Astrocyte of the spinal cord (primary cell): Measurements from ENCODE around the gene IFT80.

ENCODE experiments used
- DNase-seq: peaks from one replicate; pipeline ENCODE4 v3.0.0; 2011; ENCODE audit warnings: low read depth, low spot score
- H3K4me3 ChIP-seq: 2 replicates; pipeline ENCODE4 v1.5.1; 2011; ENCODE audit warnings: low read depth, mild to moderate bottlenecking, low read length, moderate library complexity
- in situ Hi-C: cut with HindIII; loops from 2 replicates; pipeline ENCODE4 v1.10.0; 2017; ENCODE audit warnings: low sequenced_read_pairs
- TF ChIP-seq, protein P1 (sequence below): IDR thresholded peaks from 2 replicates; pipeline ENCODE4 v1.5.1; 2012; ENCODE audit warnings: low read depth, mild to moderate bottlenecking, low read length, inconsistent platforms

Gene IFT80

GRCh38 chr3:160319322-160319721, 79.7 kb downstream of the IFT80 start:
- TF ChIP-seq, protein P1, sequence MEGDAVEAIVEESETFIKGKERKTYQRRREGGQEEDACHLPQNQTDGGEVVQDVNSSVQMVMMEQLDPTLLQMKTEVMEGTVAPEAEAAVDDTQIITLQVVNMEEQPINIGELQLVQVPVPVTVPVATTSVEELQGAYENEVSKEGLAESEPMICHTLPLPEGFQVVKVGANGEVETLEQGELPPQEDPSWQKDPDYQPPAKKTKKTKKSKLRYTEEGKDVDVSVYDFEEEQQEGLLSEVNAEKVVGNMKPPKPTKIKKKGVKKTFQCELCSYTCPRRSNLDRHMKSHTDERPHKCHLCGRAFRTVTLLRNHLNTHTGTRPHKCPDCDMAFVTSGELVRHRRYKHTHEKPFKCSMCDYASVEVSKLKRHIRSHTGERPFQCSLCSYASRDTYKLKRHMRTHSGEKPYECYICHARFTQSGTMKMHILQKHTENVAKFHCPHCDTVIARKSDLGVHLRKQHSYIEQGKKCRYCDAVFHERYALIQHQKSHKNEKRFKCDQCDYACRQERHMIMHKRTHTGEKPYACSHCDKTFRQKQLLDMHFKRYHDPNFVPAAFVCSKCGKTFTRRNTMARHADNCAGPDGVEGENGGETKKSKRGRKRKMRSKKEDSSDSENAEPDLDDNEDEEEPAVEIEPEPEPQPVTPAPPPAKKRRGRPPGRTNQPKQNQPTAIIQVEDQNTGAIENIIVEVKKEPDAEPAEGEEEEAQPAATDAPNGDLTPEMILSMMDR: no peak
- in situ Hi-C loops: no loop called here
- H3K4me3 ChIP-seq: no peak overlapping the region
- DNase-seq: no peak

DNA sequence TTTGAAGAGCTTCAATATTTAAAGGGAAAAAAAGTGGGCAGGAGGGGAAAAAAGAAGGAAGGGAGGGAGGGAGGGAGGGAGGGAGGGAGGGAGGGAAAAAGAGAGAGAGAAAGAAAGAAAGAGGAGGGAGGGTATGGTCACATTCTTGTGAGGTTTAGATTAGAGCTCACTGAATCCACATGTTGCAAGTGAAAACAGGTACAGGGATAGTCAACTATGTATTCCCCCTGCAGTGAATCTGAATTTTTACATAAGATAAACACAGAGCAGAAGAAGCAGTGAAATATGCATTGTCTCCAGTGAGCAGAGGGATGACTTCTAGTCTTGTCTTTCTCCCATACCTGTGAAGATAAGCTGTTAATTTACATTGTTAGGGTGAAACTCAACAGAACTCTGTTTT, 84.0 kb downstream of the IFT80 start:
- TF ChIP-seq, protein P1: no peak
- no peak overlapping the region for H3K4me3 ChIP-seq
- in situ Hi-C loops: no loop called here
- no peak for DNase-seq

DNA sequence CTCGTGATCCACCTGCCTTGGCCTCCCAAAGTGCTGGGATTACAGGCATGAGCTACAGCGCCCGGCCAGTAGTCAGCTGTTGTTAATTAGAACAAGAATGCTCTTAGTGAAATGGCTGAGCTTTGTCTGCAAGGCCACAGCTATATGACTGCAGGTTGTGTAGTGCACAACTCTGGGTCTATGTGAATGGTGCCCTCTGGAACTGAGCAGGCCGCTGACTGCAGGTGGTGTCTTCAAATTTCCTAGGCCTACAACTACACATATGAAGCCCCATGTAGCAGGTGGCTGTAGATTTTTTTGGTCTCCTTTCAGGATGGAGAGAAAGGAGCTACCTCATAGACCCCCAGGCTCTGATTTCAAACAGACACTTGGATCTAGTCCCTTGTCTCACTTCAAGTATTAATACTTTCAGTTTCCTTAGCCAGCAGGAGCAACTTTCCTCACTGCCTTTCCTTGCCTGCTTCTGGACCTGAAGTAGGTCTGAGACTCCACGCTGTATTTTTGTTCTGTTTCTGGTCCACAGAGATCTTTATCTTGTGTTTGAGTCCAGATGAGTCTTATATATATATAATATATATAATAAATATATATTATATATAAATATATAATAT, 86.9 kb downstream of the IFT80 start:
- in situ Hi-C loops: no loop called here
- DNase-seq: no peak
- no peak overlapping the region for H3K4me3 ChIP-seq
- TF ChIP-seq, protein P1: no peak

GRCh38 chr3:160302806-160303205, 96.2 kb downstream of the IFT80 start:
- no peak for DNase-seq
- in situ Hi-C loops: no loop called here
- H3K4me3 ChIP-seq: no peak overlapping the region
- TF ChIP-seq, protein P1: no peak

- peak; percentile 8 for DNase-seq
- in situ Hi-C loops: no loop called here
- TF ChIP-seq, protein P1: no peak
- no peak overlapping the region for H3K4me3 ChIP-seq
Measured at GRCh38 chr3:160296591-160296990, 102.4 kb downstream of the IFT80 start.

DNA sequence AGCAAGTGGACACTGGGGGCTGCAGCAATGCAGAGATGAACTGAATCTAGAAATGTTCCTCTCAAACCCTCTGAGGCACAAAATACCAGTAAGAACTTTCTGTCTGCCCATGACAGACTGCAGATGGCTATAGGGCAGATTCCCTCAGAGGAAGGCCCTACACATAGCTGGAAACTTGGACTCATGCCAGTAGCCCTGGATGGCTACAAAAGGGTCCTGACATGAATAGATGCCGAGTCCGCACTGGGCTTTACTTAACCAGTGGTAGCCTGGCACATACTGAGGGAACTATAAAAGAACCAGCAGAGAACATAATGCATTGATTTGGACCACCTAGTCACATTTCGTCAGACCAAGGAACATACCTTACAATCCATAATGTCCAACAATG, 107.1 kb downstream of the IFT80 start:
- in situ Hi-C loops: no loop called here
- no peak for DNase-seq
- H3K4me3 ChIP-seq: no peak overlapping the region
- TF ChIP-seq, protein P1: no peak
